Transverse colon (tissue), 4 donors: ENCODE results near the gene ARHGEF37.

Experiments
- CTCF ChIP-seq, 5 experiments: fragments of 200-600 bp in 3 of 5; fragments of 450-650 bp in 2 of 5; sonication (generic) in 3 of 5; IDR thresholded peaks; 1 replicate in 2 of 5; 2 replicates in 3 of 5; pipeline ENCODE4 v1.5.1; 2016 to 2017; ENCODE audit warnings: antibody characterized with exemption in 5 of 5, inconsistent platforms in 3 of 5, mild to moderate bottlenecking in 2 of 5, moderate library complexity in 1 of 5
- EP300 ChIP-seq: sonication (generic); formaldehyde crosslinking; IDR thresholded peaks from one replicate; pipeline ENCODE4 v1.6.1; 2017; ENCODE audit warnings: antibody characterized with exemption, low read depth
- POLR2A ChIP-seq: fragments of 450-650 bp; IDR thresholded peaks from one replicate; pipeline ENCODE4 v1.6.1; 2016; ENCODE audit warnings: antibody characterized with exemption, mild to moderate bottlenecking, moderate library complexity
- POLR2AphosphoS5 ChIP-seq, 3 donors: sonication (generic); formaldehyde crosslinking; IDR thresholded peaks; one replicate each; pipeline ENCODE4 v1.6.1; 2016; ENCODE audit warnings: antibody characterized with exemption in 3 of 3

GRCh38 chr5:149627070-149627469 is 45.8 kb downstream of the ARHGEF37 start:
- TF ChIP-seq CTCF (IDR thresholded peaks at IDR 0.05): no peak
- TF ChIP-seq POLR2A: no peak
- no peak for TF ChIP-seq POLR2AphosphoS5 (IDR thresholded peaks at IDR 0.05)
- no peak for TF ChIP-seq EP300
